Measurements from ENCODE around the gene ROCK2. TPM values are rescaled to one million over a fixed set of nuclear protein-coding genes. Genes with fewer than 3 reads are reported as not detected.

The ROCK2 gene
- total RNA-seq, 1 experiment from 2014 or later = 49.4 TPM

- Histone ChIP-seq H3K27ac (ENCODE audit: low read depth, low read length, poor library complexity, severe bottlenecking) (no peak overlapping the region), H3K4me3 (ENCODE audit: low read depth, low read length, poor library complexity, severe bottlenecking) (no peak overlapping the region), H3K27me3 (replicated peaks; ENCODE audit: insufficient read depth, low read depth, low read length, poor library complexity) (no peaks in the 10 kb centered on the region), H3K9me3 (ENCODE audit: low read depth, low read length, poor library complexity, severe bottlenecking) (no peaks in the 10 kb centered on the region), H3K36me3 (ENCODE audit: insufficient read depth, low read length, poor library complexity, severe bottlenecking) (peaks cover 15% of the 10 kb centered on the region), H3K4me1 (ENCODE audit: insufficient read depth, low read length, poor library complexity, severe bottlenecking) (no peaks in the 10 kb centered on the region)
- no peak for TF ChIP-seq EZH2 (IDR thresholded peaks at IDR 0.05; ENCODE audit: borderline replicate concordance, low read depth, low read length, poor library complexity, severe bottlenecking)
- no peak for TF ChIP-seq CTCF (conservative IDR thresholded peaks at IDR 0.05; ENCODE audit: low read depth, low read length)
- POLR2A ChIA-PET (ENCODE audit: low non-redundant PET) = no interaction called here
- intact Hi-C loops (cut with micrococcal nuclease; ENCODE audit: unreplicated experiment) = no loop called here
- DNase-seq (ENCODE audit: low spot score) = no peak
- CTCF ChIA-PET = no interaction called here
- BruUV-seq (replicated peaks) = no TSS peak
These were observed 166.4 kb downstream of the ROCK2 start for GRCh38 chr2:11177871-11178690.

- no peaks in the 10 kb centered on the region for H3K27me3 ChIP-seq (replicated peaks; ENCODE audit: insufficient read depth, low read depth, low read length, poor library complexity)
- H3K27ac ChIP-seq (ENCODE audit: low read depth, low read length, poor library complexity, severe bottlenecking) = no peak overlapping the region
- ChIA-PET POLR2A (ENCODE audit: low non-redundant PET) (no interaction called here), CTCF (interaction anchor here (0.6 kb wide), 1 partner anchor 47 kb away, joined by 3 read pairs; no protein-coding TSS in a partner anchor)
- H3K4me3 ChIP-seq (ENCODE audit: low read depth, low read length, poor library complexity, severe bottlenecking) = no peak overlapping the region
- no peak for TF ChIP-seq CTCF (conservative IDR thresholded peaks at IDR 0.05; ENCODE audit: low read depth, low read length)
- TF ChIP-seq EZH2 (IDR thresholded peaks at IDR 0.05; ENCODE audit: borderline replicate concordance, low read depth, low read length, poor library complexity, severe bottlenecking) = no peak
- no peaks in the 10 kb centered on the region for H3K9me3 ChIP-seq (ENCODE audit: low read depth, low read length, poor library complexity, severe bottlenecking)
- no peaks in the 10 kb centered on the region for H3K4me1 ChIP-seq (ENCODE audit: insufficient read depth, low read length, poor library complexity, severe bottlenecking)
- no peaks in the 10 kb centered on the region for H3K36me3 ChIP-seq (ENCODE audit: insufficient read depth, low read length, poor library complexity, severe bottlenecking)
- intact Hi-C loops (cut with micrococcal nuclease; ENCODE audit: unreplicated experiment) = no loop called here
- DNase-seq (ENCODE audit: low spot score) = no peak
- BruUV-seq (replicated peaks) = no TSS peak
These were observed 169.1 kb downstream of the ROCK2 start for GRCh38 chr2:11175293-11175795.

GRCh38 chr2:11174222-11174621, 170.2 kb downstream of the ROCK2 start:
- no peak for TF ChIP-seq EZH2 (IDR thresholded peaks at IDR 0.05; ENCODE audit: borderline replicate concordance, low read depth, low read length, poor library complexity, severe bottlenecking)
- TF ChIP-seq CTCF (conservative IDR thresholded peaks at IDR 0.05; ENCODE audit: low read depth, low read length) = no peak
- no peaks in the 10 kb centered on the region for H3K36me3 ChIP-seq (ENCODE audit: insufficient read depth, low read length, poor library complexity, severe bottlenecking)
- H3K4me3 ChIP-seq (ENCODE audit: low read depth, low read length, poor library complexity, severe bottlenecking) = no peak overlapping the region
- no peak for DNase-seq (ENCODE audit: low spot score)
- no peak overlapping the region for H3K27ac ChIP-seq (ENCODE audit: low read depth, low read length, poor library complexity, severe bottlenecking)
- no peaks in the 10 kb centered on the region for H3K27me3 ChIP-seq (replicated peaks; ENCODE audit: insufficient read depth, low read depth, low read length, poor library complexity)
- POLR2A ChIA-PET (ENCODE audit: low non-redundant PET) = no interaction called here
- intact Hi-C loops (cut with micrococcal nuclease; ENCODE audit: unreplicated experiment) = no loop called here
- BruUV-seq (replicated peaks) = no TSS peak
- H3K4me1 ChIP-seq (ENCODE audit: insufficient read depth, low read length, poor library complexity, severe bottlenecking) = no peaks in the 10 kb centered on the region
- CTCF ChIA-PET = no interaction called here
- no peaks in the 10 kb centered on the region for H3K9me3 ChIP-seq (ENCODE audit: low read depth, low read length, poor library complexity, severe bottlenecking)

Measured in A673 (cell line).